ENCODE measurements around the gene FKTN. TPM values are rescaled to one million over a fixed set of nuclear protein-coding genes. Genes with fewer than 3 reads are reported as not detected.

FKTN gene
- total RNA-seq, 2 donors from 2014 or later, result 6.6 to 8.3 TPM

DNA sequence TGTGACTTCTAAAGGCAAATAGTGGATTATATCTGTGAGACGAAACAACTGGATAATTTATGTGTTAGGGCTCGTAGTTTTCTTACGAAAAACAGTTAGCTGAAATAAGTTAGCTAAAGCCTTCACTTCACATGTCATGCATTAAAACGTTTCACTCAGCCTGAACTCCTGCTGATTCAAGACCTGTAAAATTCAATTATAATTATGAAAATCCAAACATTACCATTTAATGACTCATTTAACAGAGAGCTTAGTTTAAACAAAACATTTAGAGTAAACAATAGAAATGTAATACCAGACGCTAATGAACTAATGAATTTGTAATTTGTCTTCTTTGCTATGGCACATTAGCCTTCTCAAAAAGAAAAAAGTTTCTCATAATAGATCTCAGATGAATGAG, 106.0 kb downstream of the FKTN start:
- intact Hi-C loops (cut with DNase I), result no loop called here
- ATAC-seq (no peak), DNase-seq (no peak)
- no peaks in the 10 kb centered on the region for H3K36me3 ChIP-seq (replicated peaks in 1 of 2; ENCODE audit: insufficient read depth in 1 of 2, low read depth in 2 of 2)
- H3K4me3 ChIP-seq, result no peak overlapping the region
- WGBS, 2 donors, result 60 to 64% methylated on average over 5 of the region's 5 CpGs
- H3K4me1 ChIP-seq, result no peaks in the 10 kb centered on the region
- H3K9me3 ChIP-seq, result no peaks in the 10 kb centered on the region
- TF ChIP-seq POLR2A (IDR thresholded peaks at IDR 0.05), result no peak
- TF ChIP-seq, protein P1, sequence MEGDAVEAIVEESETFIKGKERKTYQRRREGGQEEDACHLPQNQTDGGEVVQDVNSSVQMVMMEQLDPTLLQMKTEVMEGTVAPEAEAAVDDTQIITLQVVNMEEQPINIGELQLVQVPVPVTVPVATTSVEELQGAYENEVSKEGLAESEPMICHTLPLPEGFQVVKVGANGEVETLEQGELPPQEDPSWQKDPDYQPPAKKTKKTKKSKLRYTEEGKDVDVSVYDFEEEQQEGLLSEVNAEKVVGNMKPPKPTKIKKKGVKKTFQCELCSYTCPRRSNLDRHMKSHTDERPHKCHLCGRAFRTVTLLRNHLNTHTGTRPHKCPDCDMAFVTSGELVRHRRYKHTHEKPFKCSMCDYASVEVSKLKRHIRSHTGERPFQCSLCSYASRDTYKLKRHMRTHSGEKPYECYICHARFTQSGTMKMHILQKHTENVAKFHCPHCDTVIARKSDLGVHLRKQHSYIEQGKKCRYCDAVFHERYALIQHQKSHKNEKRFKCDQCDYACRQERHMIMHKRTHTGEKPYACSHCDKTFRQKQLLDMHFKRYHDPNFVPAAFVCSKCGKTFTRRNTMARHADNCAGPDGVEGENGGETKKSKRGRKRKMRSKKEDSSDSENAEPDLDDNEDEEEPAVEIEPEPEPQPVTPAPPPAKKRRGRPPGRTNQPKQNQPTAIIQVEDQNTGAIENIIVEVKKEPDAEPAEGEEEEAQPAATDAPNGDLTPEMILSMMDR (IDR thresholded peaks at IDR 0.05), result no peak
- H3K27me3 ChIP-seq, result no peaks in the 10 kb centered on the region
- H3K27ac ChIP-seq, result no peak overlapping the region

- 22 to 44% methylated on average over 4 of the region's 4 CpGs for WGBS, 2 donors
- intact Hi-C loops (cut with DNase I), result no loop called here
These were observed 109.9 kb downstream of the FKTN start for GRCh38 chr9:105667867-105668266.

GRCh38 chr9:105670315-105670714, 112.4 kb downstream of the FKTN start:
- Histone ChIP-seq H3K4me1 (no peaks in the 10 kb centered on the region), H3K27ac (no peak overlapping the region), H3K36me3 (replicated peaks in 1 of 2; ENCODE audit: insufficient read depth in 1 of 2, low read depth in 2 of 2) (no peaks in the 10 kb centered on the region), H3K9me3 (no peaks in the 10 kb centered on the region), H3K27me3 (no peaks in the 10 kb centered on the region), H3K4me3 (no peak overlapping the region)
- intact Hi-C loops (cut with DNase I), result no loop called here
- no peak for DNase-seq
- no peak for TF ChIP-seq POLR2A (IDR thresholded peaks at IDR 0.05)
- TF ChIP-seq, protein P1 (IDR thresholded peaks at IDR 0.05), result no peak
- 60 to 70% methylated on average over 3 of the region's 3 CpGs for WGBS, 2 donors
- ATAC-seq, result no peak

More at GRCh38 chr9:105667867-105668266, 109.9 kb downstream of the FKTN start:
- ATAC-seq, result no peak
- TF ChIP-seq, protein P1 (IDR thresholded peaks at IDR 0.05), result no peak
- no peak for TF ChIP-seq POLR2A (IDR thresholded peaks at IDR 0.05)
- DNase-seq, result no peak
- no peaks in the 10 kb centered on the region for H3K36me3 ChIP-seq (replicated peaks in 1 of 2; ENCODE audit: insufficient read depth in 1 of 2, low read depth in 2 of 2)
- H3K4me1 ChIP-seq, result no peaks in the 10 kb centered on the region
- H3K27ac ChIP-seq, result no peak overlapping the region
- H3K9me3 ChIP-seq, result no peaks in the 10 kb centered on the region
- H3K4me3 ChIP-seq, result no peak overlapping the region
- H3K27me3 ChIP-seq, result no peaks in the 10 kb centered on the region

DNA sequence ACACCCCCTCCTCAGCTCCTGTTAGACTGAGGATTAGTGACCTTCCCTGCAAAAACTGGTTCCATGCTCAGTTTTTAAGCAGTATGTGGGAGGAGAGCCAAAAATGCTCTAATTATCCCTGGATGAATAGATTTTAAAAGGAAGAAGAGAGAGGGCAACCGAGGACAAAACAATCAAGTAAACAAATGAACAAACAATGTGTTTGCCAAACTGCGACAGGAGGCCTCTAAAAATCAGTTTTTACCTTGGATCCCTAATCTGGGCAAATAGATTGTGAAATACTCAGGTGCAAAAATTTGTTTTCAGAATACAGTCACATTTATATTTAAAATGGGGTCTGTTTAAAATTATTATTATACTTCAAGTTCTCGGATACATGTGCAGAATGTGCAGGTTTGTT, 112.8 kb downstream of the FKTN start:
- TF ChIP-seq POLR2A (IDR thresholded peaks at IDR 0.05), result no peak
- TF ChIP-seq, protein P1 (IDR thresholded peaks at IDR 0.05), result no peak
- no peaks in the 10 kb centered on the region for H3K27me3 ChIP-seq
- H3K27ac ChIP-seq, result no peak overlapping the region
- no peaks in the 10 kb centered on the region for H3K36me3 ChIP-seq (replicated peaks in 1 of 2; ENCODE audit: insufficient read depth in 1 of 2, low read depth in 2 of 2)
- no peaks in the 10 kb centered on the region for H3K4me1 ChIP-seq
- 48 to 59% methylated on average over 3 of the region's 3 CpGs for WGBS, 2 donors
- H3K4me3 ChIP-seq, result no peak overlapping the region
- no peak for DNase-seq
- intact Hi-C loops (cut with DNase I), result no loop called here
- no peak for ATAC-seq
- H3K9me3 ChIP-seq, result no peaks in the 10 kb centered on the region

DNA sequence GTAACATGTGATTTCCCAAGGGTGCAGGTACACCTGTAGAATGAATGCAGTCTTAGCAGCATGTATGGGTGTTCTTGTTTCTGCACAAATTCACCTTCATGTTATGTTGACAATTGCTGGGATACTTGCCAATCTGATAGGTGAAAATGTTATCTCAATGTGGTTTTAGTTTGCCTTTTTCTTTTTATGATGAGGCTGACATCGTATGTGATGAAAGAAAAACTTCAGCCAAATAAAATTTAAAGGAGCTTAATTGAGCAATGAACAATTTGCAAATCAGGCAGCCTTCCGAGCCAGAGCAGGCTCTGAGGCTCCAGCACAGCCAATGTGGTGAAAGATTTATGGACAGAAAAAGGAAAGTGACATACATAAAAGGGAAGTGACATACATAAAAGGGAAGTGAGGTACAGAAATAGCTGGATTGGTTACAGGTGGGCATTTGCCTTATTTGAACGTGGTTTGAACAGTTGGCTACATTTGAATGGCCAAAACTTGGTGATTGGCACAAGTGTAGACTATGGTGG, 114.8 kb downstream of the FKTN start:
- H3K27ac ChIP-seq, result no peak overlapping the region
- DNase-seq, result no peak
- no peaks in the 10 kb centered on the region for H3K36me3 ChIP-seq (replicated peaks in 1 of 2; ENCODE audit: insufficient read depth in 1 of 2, low read depth in 2 of 2)
- H3K9me3 ChIP-seq, result no peaks in the 10 kb centered on the region
- WGBS, 2 donors, result 28 to 41% methylated on average over 3 of the region's 3 CpGs
- no peaks in the 10 kb centered on the region for H3K4me1 ChIP-seq
- TF ChIP-seq, protein P1 (IDR thresholded peaks at IDR 0.05), result no peak
- no peak for TF ChIP-seq POLR2A (IDR thresholded peaks at IDR 0.05)
- H3K4me3 ChIP-seq, result no peak overlapping the region
- no peak for ATAC-seq
- intact Hi-C loops (cut with DNase I), result no loop called here
- no peaks in the 10 kb centered on the region for H3K27me3 ChIP-seq

Measured in body of pancreas (tissue), 4 donors.